ENCODE results near the gene CABLES2. TPM values are rescaled to one million over a fixed set of nuclear protein-coding genes. Genes with fewer than 3 reads are reported as not detected.

Gene CABLES2
- total RNA-seq, 1 experiment from 2014 or later, result 7.5 TPM

DNA sequence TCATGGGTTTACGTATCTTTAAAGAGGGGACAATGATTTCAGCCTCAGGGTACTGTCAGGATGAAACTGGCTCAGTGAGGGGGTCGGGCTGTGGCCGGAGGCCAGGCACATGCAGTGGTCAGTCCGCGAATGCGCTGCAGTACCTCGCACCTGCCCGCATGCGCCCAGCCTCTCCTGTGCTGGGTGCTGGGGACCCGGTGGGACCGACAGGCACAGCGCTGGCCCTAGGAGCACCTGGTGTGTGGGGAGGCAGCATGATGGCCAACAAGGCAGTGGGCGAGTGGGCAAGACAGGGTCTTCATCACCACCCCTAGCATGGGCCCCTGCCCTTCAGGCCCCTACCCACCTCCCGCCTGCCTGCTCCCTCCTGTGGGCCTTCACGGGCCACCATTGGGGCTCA lies 970 bp upstream of the CABLES2 start:
- H3K36me3 Mint-ChIP-seq, result no peaks in the 10 kb centered on the region
- TF ChIP-seq SP1 (CRISPR knock-in tag; conservative IDR thresholded peaks at IDR 0.05) (no peak), ZNF219 (CRISPR knock-in tag; IDR thresholded peaks at IDR 0.05; ENCODE audit: borderline replicate concordance) (no peak), ZNF423 (CRISPR knock-in tag; IDR thresholded peaks at IDR 0.05) (no peak), ZNF416 (CRISPR knock-in tag; IDR thresholded peaks at IDR 0.05) (no peak), ZBTB21 (CRISPR knock-in tag; IDR thresholded peaks at IDR 0.05; ENCODE audit: borderline replicate concordance) (no peak), IRF2 (CRISPR knock-in tag; IDR thresholded peaks at IDR 0.05; ENCODE audit: borderline replicate concordance, low read depth) (no peak), GRHL2 (CRISPR knock-in tag; IDR thresholded peaks at IDR 0.05; ENCODE audit: insufficient replicate concordance, severe bottlenecking) (no peak), ESRRA (CRISPR knock-in tag; IDR thresholded peaks at IDR 0.05; ENCODE audit: borderline replicate concordance) (no peak), NFYB (CRISPR knock-in tag; conservative IDR thresholded peaks at IDR 0.05; ENCODE audit: low read depth) (no peak), MYBL2 (CRISPR knock-in tag; IDR thresholded peaks at IDR 0.05) (no peak), ZNF317 (CRISPR knock-in tag; IDR thresholded peaks at IDR 0.05; ENCODE audit: borderline replicate concordance, low read depth) (no peak), ZNF121 (CRISPR knock-in tag; IDR thresholded peaks at IDR 0.05) (no peak), TCF7 (CRISPR knock-in tag; IDR thresholded peaks at IDR 0.05; ENCODE audit: low read depth) (no peak), CREM (CRISPR knock-in tag; IDR thresholded peaks at IDR 0.05) (no peak), MXD4 (CRISPR knock-in tag; IDR thresholded peaks at IDR 0.05; ENCODE audit: borderline replicate concordance) (no peak)
- TF ChIP-seq, protein P1, sequence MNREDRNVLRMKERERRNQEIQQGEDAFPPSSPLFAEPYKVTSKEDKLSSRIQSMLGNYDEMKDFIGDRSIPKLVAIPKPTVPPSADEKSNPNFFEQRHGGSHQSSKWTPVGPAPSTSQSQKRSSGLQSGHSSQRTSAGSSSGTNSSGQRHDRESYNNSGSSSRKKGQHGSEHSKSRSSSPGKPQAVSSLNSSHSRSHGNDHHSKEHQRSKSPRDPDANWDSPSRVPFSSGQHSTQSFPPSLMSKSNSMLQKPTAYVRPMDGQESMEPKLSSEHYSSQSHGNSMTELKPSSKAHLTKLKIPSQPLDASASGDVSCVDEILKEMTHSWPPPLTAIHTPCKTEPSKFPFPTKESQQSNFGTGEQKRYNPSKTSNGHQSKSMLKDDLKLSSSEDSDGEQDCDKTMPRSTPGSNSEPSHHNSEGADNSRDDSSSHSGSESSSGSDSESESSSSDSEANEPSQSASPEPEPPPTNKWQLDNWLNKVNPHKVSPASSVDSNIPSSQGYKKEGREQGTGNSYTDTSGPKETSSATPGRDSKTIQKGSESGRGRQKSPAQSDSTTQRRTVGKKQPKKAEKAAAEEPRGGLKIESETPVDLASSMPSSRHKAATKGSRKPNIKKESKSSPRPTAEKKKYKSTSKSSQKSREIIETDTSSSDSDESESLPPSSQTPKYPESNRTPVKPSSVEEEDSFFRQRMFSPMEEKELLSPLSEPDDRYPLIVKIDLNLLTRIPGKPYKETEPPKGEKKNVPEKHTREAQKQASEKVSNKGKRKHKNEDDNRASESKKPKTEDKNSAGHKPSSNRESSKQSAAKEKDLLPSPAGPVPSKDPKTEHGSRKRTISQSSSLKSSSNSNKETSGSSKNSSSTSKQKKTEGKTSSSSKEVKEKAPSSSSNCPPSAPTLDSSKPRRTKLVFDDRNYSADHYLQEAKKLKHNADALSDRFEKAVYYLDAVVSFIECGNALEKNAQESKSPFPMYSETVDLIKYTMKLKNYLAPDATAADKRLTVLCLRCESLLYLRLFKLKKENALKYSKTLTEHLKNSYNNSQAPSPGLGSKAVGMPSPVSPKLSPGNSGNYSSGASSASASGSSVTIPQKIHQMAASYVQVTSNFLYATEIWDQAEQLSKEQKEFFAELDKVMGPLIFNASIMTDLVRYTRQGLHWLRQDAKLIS (CRISPR knock-in tag; IDR thresholded peaks at IDR 0.05; ENCODE audit: borderline replicate concordance), result no peak
- TF ChIP-seq, protein P2, sequence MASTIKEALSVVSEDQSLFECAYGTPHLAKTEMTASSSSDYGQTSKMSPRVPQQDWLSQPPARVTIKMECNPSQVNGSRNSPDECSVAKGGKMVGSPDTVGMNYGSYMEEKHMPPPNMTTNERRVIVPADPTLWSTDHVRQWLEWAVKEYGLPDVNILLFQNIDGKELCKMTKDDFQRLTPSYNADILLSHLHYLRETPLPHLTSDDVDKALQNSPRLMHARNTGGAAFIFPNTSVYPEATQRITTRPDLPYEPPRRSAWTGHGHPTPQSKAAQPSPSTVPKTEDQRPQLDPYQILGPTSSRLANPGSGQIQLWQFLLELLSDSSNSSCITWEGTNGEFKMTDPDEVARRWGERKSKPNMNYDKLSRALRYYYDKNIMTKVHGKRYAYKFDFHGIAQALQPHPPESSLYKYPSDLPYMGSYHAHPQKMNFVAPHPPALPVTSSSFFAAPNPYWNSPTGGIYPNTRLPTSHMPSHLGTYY (CRISPR knock-in tag; IDR thresholded peaks at IDR 0.05), result no peak
- TF ChIP-seq, protein P3, sequence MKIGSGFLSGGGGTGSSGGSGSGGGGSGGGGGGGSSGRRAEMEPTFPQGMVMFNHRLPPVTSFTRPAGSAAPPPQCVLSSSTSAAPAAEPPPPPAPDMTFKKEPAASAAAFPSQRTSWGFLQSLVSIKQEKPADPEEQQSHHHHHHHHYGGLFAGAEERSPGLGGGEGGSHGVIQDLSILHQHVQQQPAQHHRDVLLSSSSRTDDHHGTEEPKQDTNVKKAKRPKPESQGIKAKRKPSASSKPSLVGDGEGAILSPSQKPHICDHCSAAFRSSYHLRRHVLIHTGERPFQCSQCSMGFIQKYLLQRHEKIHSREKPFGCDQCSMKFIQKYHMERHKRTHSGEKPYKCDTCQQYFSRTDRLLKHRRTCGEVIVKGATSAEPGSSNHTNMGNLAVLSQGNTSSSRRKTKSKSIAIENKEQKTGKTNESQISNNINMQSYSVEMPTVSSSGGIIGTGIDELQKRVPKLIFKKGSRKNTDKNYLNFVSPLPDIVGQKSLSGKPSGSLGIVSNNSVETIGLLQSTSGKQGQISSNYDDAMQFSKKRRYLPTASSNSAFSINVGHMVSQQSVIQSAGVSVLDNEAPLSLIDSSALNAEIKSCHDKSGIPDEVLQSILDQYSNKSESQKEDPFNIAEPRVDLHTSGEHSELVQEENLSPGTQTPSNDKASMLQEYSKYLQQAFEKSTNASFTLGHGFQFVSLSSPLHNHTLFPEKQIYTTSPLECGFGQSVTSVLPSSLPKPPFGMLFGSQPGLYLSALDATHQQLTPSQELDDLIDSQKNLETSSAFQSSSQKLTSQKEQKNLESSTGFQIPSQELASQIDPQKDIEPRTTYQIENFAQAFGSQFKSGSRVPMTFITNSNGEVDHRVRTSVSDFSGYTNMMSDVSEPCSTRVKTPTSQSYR (CRISPR knock-in tag; IDR thresholded peaks at IDR 0.05), result no peak
- H3K4me3 Mint-ChIP-seq, result peak overlapping the region; percentile 67
- CTCF ChIA-PET, result no interaction called here
- peaks cover 5% of the 10 kb centered on the region for H3K27me3 Mint-ChIP-seq (ENCODE audit: low read depth)
- ATAC-seq (no peak), DNase-seq (ENCODE audit: low spot score) (no peak)
- POLR2A ChIA-PET, result no interaction called here
- no peak overlapping the region for H3K27ac Mint-ChIP-seq
- H3K9me3 Mint-ChIP-seq, result no peaks in the 10 kb centered on the region
- H3K4me1 Mint-ChIP-seq, result peaks cover 9% of the 10 kb centered on the region

DNA sequence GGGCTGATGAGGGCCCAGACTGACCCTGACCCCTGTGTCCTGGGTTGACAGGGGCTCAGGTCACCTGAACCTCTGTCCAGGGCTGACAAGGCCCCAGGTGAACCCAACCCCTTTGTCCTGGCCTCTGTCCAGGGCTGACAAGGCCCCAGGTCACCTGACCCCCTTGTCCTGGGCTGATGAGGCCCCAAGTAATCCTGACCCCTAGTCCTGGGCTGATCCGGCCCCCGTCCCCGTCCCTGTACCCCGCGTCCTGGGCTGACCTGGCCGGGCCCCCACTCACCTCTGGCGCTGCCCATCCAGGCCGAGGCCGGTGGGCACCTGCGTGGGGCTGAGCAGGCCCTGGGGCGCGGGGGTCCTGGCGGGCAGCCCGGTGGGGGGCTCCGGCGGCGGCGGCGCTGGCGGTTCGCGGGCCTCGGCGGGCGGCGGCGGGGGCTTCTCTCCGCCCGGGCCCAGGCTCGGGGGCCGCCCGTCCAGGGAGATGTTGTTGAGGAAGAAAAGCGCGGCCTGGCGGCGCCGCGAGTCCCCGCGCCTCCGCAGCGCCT lies 379 bp downstream of the CABLES2 start:
- Mint-ChIP-seq H3K36me3 (no peaks in the 10 kb centered on the region), H3K27ac (no peak overlapping the region), H3K9me3 (no peaks in the 10 kb centered on the region), H3K4me1 (peaks cover 9% of the 10 kb centered on the region), H3K27me3 (ENCODE audit: low read depth) (peaks cover 5% of the 10 kb centered on the region), H3K4me3 (peak overlapping the region; percentile 57)
- CTCF ChIA-PET, result no interaction called here
- ATAC-seq (no peak), DNase-seq (ENCODE audit: low spot score) (no peak)
- POLR2A ChIA-PET, result no interaction called here
- TF ChIP-seq ZNF423 (CRISPR knock-in tag; IDR thresholded peaks at IDR 0.05) (0 out of 2 replicates have a peak, but pooled peaks have one; percentile 10), GTF2I (CRISPR knock-in tag; conservative IDR thresholded peaks at IDR 0.05) (no peak), ELF4 (CRISPR knock-in tag; IDR thresholded peaks at IDR 0.05; ENCODE audit: low read depth) (no peak)
- TF ChIP-seq, protein P4, sequence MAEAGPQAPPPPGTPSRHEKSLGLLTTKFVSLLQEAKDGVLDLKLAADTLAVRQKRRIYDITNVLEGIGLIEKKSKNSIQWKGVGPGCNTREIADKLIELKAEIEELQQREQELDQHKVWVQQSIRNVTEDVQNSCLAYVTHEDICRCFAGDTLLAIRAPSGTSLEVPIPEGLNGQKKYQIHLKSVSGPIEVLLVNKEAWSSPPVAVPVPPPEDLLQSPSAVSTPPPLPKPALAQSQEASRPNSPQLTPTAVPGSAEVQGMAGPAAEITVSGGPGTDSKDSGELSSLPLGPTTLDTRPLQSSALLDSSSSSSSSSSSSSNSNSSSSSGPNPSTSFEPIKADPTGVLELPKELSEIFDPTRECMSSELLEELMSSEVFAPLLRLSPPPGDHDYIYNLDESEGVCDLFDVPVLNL (CRISPR knock-in tag; IDR thresholded peaks at IDR 0.05; ENCODE audit: borderline replicate concordance, low read depth), result no peak
- TF ChIP-seq, protein P5, sequence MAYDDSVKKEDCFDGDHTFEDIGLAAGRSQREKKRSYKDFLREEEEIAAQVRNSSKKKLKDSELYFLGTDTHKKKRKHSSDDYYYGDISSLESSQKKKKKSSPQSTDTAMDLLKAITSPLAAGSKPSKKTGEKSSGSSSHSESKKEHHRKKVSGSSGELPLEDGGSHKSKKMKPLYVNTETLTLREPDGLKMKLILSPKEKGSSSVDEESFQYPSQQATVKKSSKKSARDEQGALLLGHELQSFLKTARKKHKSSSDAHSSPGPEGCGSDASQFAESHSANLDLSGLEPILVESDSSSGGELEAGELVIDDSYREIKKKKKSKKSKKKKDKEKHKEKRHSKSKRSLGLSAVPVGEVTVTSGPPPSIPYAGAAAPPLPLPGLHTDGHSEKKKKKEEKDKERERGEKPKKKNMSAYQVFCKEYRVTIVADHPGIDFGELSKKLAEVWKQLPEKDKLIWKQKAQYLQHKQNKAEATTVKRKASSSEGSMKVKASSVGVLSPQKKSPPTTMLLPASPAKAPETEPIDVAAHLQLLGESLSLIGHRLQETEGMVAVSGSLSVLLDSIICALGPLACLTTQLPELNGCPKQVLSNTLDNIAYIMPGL (CRISPR knock-in tag; IDR thresholded peaks at IDR 0.05), result peak; percentile 14; the same call in 1 of the 2 replicates
